GM21619 (cell line): ENCODE measurements around the gene RRP15.

ENCODE experiments used
- ATAC-seq: cut with Tn5 transposase; IDR thresholded peaks from one replicate; pipeline ENCODE4 v1.9.1; 2021; ENCODE audit not compliant: unreplicated experiment

RRP15 gene

DNA sequence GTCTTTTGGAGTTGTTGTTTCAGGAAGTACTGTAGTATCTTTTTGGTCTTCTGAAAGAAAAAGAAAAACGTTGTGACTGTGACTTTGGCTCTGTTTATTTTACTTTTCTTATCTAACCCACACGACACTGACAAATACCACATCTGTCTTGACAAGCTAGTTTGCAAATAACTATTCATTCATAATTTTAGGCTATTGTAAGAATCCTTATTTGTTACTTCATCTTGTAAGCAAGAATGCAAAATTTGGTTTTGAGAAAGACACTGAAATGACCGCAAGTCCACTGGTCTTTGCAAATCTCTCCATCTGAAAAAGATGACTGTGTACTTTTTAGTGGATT is 72.8 kb downstream of the RRP15 start:
- ATAC-seq = no peak

DNA sequence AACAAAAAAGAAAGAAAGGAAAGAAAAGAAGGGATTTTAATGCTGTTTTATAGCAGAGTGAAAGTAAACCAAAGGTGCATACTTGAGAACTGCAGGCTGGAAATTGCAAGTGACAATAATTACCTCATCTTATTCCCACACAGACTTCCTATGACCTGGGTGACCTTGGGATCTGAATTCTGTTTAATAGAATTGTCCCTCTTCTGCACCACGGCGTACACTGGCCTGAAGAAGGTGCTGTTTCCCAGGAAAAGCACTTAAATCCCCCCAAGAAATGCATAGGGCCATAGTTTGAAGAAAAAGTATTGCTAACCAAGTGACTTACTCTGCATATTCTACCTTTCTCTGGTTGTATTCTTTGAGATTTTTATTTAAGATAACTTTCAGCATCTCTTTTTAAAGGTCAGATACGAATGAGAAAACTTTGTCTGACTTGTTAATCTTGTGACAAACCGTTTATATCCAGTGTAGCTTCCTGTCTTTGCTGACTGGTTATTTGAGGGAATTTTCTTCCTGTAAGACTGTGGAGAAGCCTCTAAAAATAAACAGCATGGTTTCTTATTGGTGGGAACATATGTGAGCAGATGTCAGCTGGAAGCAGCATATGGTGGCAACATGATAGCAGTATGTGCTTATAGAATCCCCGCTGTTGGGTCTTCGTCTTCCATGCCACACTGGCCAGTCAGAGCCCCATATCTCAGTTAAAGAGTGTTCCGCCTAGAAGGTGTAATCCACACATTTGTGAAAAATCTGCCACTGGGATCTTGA is 76.4 kb downstream of the RRP15 start:
- ATAC-seq = no peak

DNA sequence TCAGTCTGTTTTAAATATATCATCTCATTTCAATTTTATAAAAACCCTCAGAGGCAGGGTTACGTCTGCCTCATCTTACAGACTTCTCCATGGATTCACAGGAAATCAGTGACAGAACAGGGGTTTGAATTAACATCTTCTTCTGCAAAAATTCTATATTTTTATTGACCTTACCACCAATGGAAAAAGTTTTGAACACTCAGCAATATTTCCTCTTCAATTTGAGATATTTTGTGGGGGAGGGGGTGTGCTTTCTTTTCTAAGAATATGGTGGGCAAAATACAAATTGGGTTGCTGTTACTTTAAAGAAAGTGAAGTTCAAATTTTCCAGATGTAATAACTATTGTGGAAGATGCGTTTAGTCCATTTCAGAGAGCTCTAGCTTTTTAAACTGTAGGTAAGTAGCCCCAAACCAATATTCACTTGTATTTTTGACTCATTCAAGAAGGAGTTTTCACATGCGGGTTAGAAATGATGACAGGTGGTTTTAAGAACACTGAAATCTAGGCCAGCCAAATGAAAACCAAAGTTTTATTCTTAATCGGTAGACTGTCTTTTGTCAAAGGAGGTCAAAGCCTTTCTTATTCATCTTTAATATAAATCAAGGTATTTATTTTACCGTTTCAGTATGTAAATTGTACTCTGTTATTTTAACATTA is 77.5 kb downstream of the RRP15 start:
- ATAC-seq = no peak

DNA sequence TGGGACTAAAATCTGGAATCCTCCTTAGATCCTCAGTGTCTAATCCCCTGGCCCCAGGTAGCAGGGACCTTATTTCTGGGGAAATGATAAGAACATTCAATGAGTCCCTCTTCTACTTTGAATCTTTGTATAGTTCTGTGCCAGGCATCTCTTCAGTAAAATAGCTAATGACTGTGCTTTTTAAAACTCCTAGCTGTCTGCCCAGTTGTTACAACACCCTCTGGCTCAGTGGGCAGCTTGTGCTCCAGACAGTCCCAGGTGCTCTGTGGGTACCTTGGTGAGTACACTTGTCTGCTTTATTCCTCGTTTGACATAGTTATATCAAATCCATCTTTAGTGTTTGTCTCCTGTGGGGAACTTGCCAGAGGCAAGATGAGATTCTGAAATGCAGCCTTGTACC is 78.0 kb downstream of the RRP15 start:
- no peak for ATAC-seq

DNA sequence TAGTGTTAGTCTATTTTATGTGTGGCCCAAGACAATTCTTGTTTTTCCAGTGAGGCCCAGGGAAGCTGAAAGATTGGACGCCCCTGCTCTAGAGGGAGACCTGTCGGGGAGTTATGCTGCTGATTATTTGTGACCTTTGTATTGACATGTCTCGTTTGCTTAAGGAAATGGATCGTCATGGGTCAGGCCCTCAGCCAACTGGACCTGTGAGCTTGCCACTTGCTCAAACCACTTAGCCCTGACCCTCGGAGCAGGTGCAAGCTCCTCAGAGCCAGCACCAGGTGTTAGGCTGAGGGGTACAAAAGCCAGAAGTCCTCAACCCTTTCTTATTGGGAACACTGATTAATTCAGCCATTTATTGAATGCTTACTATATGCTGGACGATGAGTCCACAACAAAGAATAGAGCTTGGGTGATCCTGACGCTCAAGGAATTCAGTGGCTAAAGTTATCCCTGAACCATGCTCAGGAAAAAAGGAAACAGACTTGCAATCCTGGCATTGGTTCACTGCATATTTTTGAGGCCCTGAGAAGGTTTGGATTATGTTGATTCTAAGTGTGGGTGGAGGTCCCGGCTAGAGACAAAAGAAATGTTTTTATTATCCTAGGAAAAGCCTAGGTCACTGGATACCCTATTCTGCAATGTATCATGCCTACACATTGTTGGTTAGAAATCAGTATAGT is 79.1 kb downstream of the RRP15 start:
- no peak for ATAC-seq

DNA sequence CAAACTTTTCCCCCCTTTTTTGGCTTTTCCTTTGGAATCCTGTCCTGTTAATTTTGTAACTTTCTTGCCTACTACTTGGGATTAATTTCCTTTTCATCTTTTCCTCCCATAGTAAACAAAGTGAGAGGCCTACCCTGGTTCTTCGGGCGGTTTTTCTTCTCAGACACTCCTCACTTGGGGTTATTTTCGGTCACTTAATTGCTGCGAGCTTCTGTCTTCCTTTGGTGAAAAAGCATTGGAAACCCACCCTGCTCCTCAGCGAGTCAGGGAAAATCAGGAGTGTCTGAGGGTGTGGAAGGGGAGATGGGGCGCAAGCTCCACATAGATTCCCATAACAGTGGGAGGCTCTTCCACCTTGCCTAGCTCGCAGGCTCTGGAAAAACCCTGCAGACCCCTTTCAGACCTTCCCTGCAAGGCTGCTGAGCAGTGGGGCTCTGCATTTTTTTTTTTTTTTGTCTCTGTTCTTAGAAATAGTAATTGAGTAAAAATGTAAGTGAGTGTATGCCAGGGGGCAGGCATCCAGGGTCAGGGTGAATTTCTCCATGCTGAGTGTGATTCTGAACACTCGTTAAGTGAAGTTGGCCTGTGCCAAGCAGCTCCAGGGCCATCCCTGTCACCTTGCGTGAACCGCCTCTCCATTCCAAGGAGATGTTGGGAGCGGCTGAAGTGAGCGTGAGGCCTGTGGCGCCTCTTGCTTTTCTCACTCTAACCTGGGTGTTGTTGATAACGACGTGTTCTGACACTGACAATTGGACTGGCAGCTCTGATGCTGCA is 80.3 kb downstream of the RRP15 start:
- no peak for ATAC-seq

DNA sequence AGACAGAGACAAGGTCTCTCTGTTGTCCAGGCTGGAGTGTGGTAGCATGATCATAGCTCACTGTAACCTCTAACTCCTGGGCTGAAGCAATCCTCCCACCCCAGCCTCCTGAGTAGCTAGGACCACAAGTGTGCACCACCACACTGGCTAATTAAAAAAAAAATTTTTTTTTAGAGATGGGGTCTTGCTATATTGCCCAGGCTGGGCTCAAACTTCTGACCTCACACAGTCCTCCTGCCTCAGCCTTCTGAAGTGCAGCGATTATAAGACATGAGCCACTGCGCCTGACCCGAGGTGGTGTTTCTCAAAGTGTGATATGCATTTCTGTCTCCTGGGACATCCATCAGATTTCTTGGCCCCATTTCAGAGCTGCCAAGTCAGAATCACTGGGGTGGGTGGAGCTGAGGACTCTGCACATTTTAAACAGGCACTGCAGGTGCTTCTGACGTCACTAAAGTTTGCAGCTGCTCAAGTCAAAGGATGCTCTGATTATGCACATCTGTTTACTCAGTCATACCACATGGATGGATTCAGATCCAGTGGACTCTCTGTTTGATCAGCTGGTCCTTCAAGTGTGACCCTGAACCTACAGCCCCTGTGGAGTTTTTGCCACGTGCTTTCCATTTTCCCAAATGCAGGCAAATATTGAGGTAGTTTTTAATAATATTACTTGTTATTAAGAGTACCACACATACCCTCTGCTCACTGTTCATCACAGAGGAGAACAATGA is 81.4 kb downstream of the RRP15 start:
- no peak for ATAC-seq

DNA sequence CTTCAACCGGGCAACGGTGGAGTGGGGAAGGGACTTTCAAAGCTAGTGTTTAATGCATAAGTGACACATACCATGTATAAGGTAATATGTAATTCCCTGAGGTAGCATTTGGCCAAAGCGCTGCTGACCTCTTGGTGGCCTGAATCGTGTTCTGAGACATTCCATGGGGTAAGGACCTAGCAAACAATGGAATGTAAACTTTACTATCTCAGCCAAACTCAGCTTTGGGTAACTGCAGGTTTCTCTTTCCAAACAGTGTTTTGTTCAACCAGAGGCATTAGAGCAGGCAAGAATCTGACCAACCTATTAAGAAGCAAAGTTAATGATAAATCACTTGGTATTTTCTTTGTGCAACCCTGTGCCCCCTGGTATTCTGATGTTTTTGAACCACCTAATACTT is 82.0 kb downstream of the RRP15 start:
- no peak for ATAC-seq

DNA sequence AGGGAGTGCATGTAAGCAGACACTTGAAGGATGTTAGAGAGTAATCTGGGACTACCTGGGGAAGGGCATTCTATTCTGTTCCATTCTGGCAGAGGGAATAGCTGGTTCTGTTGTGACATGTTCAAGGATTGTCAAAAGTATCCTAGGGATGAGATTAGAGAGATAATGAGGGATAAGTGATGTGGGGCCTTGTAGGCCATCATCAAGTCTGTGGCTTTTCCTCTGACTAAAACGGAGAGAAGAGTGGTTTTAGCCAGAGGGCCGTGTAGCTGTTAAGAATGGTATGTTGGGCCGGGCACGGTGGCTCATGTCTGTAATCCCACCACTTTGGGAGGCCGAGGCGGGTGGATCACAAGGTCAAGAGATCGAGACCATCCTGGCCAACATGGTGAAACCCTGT is 83.6 kb downstream of the RRP15 start:
- no peak for ATAC-seq

DNA sequence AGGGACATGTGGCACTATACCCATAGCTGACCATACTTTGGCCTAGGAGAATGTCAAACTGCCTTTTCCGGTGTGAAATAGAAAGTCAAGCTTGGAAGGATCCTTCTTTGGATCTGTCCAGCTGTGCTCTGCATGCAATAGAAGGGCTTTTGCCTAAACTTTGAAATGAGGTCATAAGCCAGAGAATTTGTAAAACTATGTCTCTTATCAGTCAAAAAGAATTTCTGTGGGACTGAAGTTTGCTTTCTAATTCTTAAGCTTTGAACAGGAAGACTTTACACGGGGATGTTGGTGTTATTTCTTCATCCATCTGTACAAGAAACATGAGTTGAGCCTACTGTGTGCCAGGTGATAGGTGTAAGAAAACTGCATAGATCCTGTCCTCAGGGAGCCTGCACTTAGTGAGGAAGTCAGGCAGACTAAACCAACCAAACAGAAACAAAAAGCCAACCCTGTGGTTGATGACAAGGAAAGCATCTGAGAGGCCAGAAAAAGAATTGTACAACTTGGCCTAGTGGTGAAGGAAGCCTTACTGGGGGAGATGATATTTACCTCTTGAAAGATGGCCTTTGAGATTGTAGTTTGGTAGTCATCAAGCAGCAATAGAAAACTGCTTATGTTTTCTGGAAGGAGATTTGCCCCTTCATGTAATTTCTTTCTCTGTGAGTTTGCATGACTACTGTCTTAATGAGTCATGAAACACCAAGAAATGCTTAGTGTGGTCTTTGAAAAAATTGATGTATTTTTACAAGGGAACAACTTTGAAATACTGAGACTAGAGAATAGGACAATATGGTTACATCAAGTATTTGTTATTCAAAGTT is 84.8 kb downstream of the RRP15 start:
- no peak for ATAC-seq

DNA sequence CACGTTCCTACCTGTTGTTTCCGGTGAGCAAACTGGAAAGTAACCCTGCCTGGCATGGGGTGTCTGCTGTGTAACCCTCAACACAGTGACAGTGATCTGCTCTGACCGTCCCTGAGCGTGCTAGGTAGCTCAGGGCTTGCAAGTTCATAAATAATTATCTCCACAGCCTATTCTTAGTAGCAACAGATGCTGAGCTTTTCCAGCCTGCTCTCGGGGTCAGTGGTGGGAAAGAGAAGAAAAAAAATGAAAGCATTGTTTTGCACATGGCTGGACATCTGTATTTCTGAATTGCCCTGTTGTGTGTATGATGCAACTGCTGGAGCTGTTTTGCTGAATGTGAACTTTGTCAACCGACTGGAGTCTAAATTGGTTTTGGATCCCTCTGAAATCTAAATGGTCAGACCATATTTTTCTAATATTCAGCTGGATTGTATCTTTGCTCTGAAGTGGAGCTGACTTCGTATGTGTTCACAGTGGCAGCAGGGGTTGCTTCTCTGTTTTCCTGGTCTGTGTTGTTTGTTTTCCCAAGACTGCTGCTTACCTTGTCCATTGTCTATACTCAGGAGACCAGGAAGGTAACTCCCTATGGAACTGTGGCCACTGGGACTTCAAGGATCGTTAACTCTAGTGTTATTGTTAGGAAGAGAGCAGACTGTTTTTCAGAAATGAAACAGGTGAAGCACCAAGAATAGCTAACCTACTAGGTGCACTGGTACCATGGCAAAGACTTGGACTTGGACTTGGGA is 87.0 kb downstream of the RRP15 start:
- ATAC-seq = no peak

DNA sequence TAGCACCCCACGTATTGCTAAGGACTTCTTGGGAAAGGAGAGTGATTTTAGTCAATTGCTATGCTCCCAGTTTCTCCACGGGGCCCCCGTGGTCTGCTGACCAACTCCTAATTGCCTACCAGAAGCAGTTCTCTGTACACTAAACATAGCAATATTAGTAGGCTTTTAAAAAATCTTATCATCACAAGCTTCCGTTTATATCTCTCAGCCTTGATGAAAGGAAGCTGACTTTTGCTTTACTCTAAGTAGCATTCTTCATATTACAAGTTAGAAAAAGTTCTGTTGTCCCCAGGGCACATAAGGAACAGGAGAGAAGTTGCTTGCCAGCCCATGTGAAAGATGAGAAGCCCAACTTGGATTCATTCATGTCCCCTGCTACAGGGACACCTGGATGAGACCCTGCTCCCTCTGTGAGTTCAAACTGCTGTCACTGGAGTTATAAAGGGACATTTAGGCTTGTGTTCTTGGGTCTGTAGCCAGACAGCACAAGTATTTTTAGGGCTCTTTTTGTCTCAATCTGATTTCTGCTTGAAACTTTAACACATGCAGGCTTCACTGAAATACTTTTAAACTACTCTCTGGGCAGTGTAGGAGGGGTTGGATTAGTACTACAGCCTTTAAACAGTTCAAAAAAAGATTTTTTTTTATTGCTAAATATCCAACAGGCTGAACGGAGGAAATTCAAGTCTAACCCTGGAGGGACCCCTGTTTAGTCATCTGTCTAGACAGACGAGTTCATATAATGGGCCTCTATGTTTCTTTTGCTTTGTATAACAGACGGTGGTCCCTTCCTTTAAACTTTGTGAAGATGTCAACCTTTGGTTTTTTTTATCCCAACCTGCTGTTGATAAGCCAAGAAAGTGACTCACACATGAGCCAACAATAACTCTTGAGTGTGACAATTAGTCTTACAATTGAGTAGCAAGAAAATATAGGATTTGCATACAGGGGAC is 89.6 kb downstream of the RRP15 start:
- ATAC-seq = no peak

DNA sequence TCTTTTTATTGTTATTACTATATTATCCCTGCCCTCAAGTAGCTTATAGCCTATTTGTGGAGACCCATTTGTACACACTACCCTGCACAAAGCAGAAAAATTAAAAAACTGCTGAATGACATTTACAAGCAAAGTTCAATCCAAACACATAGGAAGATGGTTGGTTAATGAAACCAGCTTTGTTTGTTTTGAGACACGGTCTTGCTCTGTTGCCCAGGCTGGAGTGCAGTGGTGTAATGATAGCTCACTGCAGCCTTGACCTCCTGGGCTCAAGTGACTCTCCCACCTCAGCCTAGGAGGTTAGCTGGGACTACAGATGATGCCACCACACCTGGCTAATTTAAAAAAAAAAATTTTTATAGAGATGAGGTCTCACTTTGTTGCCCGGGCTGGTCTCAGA is 91.6 kb downstream of the RRP15 start:
- peak; percentile 14 for ATAC-seq

DNA sequence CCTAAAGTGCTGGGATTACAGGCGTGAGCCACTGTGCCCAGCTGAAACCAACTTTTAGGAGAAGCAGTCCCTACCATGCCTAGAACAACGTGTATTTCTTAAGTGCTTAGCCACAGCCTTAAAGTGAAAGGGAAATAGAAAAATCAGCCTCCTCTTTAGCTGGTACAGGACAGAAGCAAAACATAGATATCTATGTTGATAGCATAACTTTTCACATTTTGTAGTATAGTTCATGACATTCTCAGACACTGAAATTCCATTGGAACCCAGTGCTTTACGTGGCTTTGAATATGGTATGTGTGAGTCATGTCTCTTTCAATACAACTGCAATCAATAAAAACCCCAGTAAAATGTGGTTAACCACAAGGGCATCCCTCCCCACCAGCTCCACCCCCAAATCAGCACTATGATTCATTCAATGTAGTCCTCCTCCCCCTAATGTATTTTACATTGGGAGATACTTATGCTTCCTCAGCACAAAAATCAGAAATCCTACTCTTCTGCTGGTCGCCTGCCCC is 92.1 kb downstream of the RRP15 start:
- peak; percentile 87 for ATAC-seq

DNA sequence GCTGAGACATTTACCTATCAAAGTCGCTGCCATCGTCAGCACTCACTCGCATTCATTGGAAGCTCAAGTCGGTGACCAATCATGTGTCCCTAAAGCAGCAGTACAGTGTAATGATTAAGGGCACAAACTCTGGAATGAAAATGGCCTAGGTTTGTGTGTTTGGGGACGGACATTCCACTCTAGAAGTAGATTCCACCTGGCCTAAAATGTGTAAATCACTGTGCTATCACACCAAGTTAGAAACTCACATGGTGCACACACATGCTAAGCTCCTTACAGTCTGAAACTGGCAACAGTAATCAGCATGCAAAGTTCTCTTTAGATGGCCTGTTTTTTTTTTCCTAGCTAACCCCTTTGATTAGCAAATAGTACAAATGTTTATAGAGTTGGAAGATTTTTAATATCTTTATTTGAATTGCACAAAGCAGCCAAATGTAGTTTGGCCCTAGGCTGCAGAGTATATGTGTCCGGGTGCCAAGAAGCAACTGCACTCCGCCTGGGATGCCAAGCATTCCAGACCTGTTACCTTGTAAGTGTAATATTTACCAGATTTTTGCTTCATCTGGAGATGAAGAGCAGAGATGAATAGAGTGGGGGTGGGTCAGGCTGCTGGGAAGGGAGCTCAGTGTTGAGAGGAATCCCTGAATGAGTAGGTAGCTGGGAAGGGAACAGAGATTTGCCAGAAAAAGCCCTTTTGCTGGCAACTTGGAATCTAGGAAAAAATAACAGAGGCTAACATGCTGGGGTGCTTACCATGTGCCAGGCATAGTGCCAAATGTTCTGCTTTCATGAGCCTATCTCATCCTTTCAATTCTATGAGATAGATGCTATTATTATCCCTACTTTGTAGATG is 95.3 kb downstream of the RRP15 start:
- ATAC-seq = no peak

DNA sequence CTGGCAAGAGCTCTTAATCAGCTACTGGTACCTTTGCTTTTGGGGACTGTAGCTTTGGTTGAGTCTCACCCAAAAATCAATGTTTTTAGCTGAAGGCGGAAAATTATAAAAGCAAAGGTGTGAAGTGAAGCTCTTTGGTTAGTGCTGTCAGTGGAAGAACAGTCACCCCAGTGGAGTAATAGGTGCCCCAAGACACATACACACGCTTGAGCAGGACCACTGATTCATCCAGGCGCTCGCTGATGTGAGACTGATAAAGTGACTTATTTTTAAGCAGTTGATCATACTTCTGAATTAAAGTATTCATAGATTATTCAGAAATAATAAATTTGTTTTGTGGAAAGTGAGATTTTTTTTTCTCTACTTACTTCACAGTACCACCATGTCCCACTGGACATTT is 97.2 kb downstream of the RRP15 start:
- no peak for ATAC-seq

DNA sequence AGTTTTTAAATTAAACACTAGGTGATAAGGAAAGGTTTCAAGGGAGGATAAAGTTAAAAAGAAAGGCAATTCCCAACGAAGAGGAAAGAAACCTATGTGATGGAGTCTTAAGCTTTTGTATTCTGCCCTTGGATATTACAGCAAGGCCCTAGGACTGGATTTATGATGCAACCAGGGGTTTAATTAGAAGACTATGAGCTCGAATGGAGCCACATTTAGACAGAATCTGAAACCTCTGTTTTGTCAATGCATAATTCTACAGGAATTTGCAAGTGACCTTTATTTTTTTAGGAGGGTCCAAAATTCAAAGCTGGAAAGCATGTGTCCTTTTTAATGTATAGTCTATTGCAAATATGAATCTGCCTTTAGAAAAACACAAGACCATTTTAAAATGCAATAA is 98.0 kb downstream of the RRP15 start:
- ATAC-seq = no peak
